Fibroblast of mammary gland (primary cell): ENCODE measurements around the gene SLC7A5.

Experiments used
- DNase-seq: peaks from one replicate; pipeline ENCODE4 v3.0.0-alpha.2; 2010; ENCODE audit warnings: low read depth
- H3K4me3 ChIP-seq: 2 replicates; pipeline ENCODE4 v1.5.1; 2011; ENCODE audit warnings: low read depth, mild to moderate bottlenecking, low read length, moderate library complexity; ENCODE audit not compliant: control insufficient read depth
- CTCF ChIP-seq: conservative IDR thresholded peaks from 2 replicates; pipeline ENCODE4 v1.5.1; 2011; ENCODE audit warnings: low read depth, low read length, inconsistent platforms; ENCODE audit not compliant: control insufficient read depth, insufficient read depth

Gene SLC7A5

GRCh38 chr16:87844120-87844733, 25.1 kb downstream of the SLC7A5 start:
- no peak overlapping the region for H3K4me3 ChIP-seq
- TF ChIP-seq CTCF = no peak
- peak; percentile 63 for DNase-seq

- no peak for TF ChIP-seq CTCF
- no peak for DNase-seq
- no peak overlapping the region for H3K4me3 ChIP-seq
These were observed 25.6 kb downstream of the SLC7A5 start for GRCh38 chr16:87843678-87844105.

- H3K4me3 ChIP-seq = no peak overlapping the region
- no peak for DNase-seq
- no peak for TF ChIP-seq CTCF
These were observed 27.0 kb downstream of the SLC7A5 start for GRCh38 chr16:87842209-87842869.

GRCh38 chr16:87841340-87842208, 27.7 kb downstream of the SLC7A5 start:
- no peak overlapping the region for H3K4me3 ChIP-seq
- DNase-seq = no peak
- no peak for TF ChIP-seq CTCF

- DNase-seq = no peak
- no peak overlapping the region for H3K4me3 ChIP-seq
- no peak for TF ChIP-seq CTCF
These were observed 28.9 kb downstream of the SLC7A5 start for GRCh38 chr16:87840271-87840978.

GRCh38 chr16:87839542-87840270, 29.6 kb downstream of the SLC7A5 start:
- no peak for DNase-seq
- TF ChIP-seq CTCF = no peak
- H3K4me3 ChIP-seq = no peak overlapping the region
